Right ventricle myocardium superior (tissue), 1 donor: ENCODE data around the gene FAM20C. TPM values are rescaled to one million over a fixed set of nuclear protein-coding genes. Genes with fewer than 3 reads are reported as not detected.
A peak's percentile ranks its signal among the peaks of the same experiment; 100 is the strongest.
"Not testable (repeated sequence)": the region's sequence is repeated elsewhere in the genome, so short reads cannot be mapped to it uniquely, and the experiment has no call there.

Source experiments
- ATAC-seq: fragments of 200-7000 bp; cut with Tn5 transposase; one replicate; pipeline ENCODE4 v1.9.1; 2020; ENCODE audit warnings: mild to moderate bottlenecking; ENCODE audit not compliant: poor library complexity
- DNase-seq: peaks from one replicate; pipeline ENCODE4 v3.0.0-alpha.2; 2020
- intact Hi-C: fragments of 100-400 bp; cut with DNase I; formaldehyde crosslinking; loops from one replicate; pipeline ENCODE4 v1.11.2; 2022
- total RNA-seq: library from RNA; stranded (reverse); fragmentation: NEBNext Ultra II Directional; extraction: Animal tissue kit (Norgen Biotek cat#: 25700); gene quantifications from one replicate; pipeline ENCODE4 v1.2.1, GENCODE V29; 2021
- donor health status: DM: no; HTN: yes; CAD: no; lungs with severe emphysema.

The FAM20C gene
- total RNA-seq, 1 donor from 2014 or later, result 23.4 TPM

- intact Hi-C loops, result no loop called here
- ATAC-seq (no peak), DNase-seq (peak; percentile 40)
Measured at GRCh38 chr7:169276-170172, 22.8 kb upstream of the FAM20C start.

GRCh38 chr7:170551-171363 is 21.6 kb upstream of the FAM20C start:
- DNase-seq, result peak; percentile 38
- intact Hi-C loops, result no loop called here
- no peak for ATAC-seq

GRCh38 chr7:171364-171904 is 20.9 kb upstream of the FAM20C start:
- intact Hi-C loops, result no loop called here
- DNase-seq, result peak; percentile 32
- no peak for ATAC-seq

- ATAC-seq (no peak), DNase-seq (peak; percentile 17)
- intact Hi-C loops, result no loop called here
Measured at GRCh38 chr7:171912-172515, 20.4 kb upstream of the FAM20C start.

GRCh38 chr7:173209-173918 is 19.0 kb upstream of the FAM20C start:
- intact Hi-C loops, result no loop called here
- ATAC-seq (no peak), DNase-seq (no peak)

GRCh38 chr7:174716-175115 is 17.7 kb upstream of the FAM20C start:
- intact Hi-C loops, result no loop called here
- ATAC-seq (peak; percentile 16), DNase-seq (no peak)

- DNase-seq (no peak), ATAC-seq (no peak)
- intact Hi-C loops, result no loop called here
Measured at GRCh38 chr7:175955-176354, 16.4 kb upstream of the FAM20C start.

GRCh38 chr7:176381-176780 is 16.0 kb upstream of the FAM20C start:
- no peak for DNase-seq
- intact Hi-C loops, result no loop called here

GRCh38 chr7:176786-177459 is 15.4 kb upstream of the FAM20C start:
- DNase-seq (no peak), ATAC-seq (no peak)
- intact Hi-C loops, result no loop called here

More at GRCh38 chr7:176381-176780, 16.0 kb upstream of the FAM20C start:
- ATAC-seq, result no peak

GRCh38 chr7:178444-178843 is 13.9 kb upstream of the FAM20C start:
- intact Hi-C loops, result no loop called here
- DNase-seq (no peak), ATAC-seq (no peak)

- DNase-seq (peak; percentile 75), ATAC-seq (peak; percentile 74)
- intact Hi-C loops, result no loop called here
Measured at GRCh38 chr7:179209-179681, 13.1 kb upstream of the FAM20C start.

- ATAC-seq (no peak), DNase-seq (no peak)
- intact Hi-C loops, result no loop called here
Measured at GRCh38 chr7:179948-180694, 12.2 kb upstream of the FAM20C start.

GRCh38 chr7:181738-182137 is 10.6 kb upstream of the FAM20C start:
- no peak for ATAC-seq
- no peak for DNase-seq
- intact Hi-C loops, result no loop called here

GRCh38 chr7:182502-182901 is 9.9 kb upstream of the FAM20C start:
- intact Hi-C loops, ATAC-seq, DNase-seq: not testable (repeated sequence)

- DNase-seq, result no peak
- intact Hi-C loops, result no loop called here
- ATAC-seq, result no peak
Measured at GRCh38 chr7:183496-184292, 8.7 kb upstream of the FAM20C start.
